Measurements from ENCODE around the gene CLRN1. TPM values are rescaled to one million over a fixed set of nuclear protein-coding genes. Genes with fewer than 3 reads are reported as not detected.

Gene CLRN1
- total RNA-seq, 2 donors from 2014 or later: not detected

- DNase-seq (ENCODE audit: low spot score): no peak
- Histone ChIP-seq H3K27ac (no peak overlapping the region), H3K4me3 (no peak overlapping the region), H3K4me1 (no peaks in the 10 kb centered on the region), H3K36me3 (no peaks in the 10 kb centered on the region), H3K27me3 (no peaks in the 10 kb centered on the region), H3K9me3 (no peaks in the 10 kb centered on the region)
- TF ChIP-seq CTCF (IDR thresholded peaks at IDR 0.05): no peak
Measured at GRCh38 chr3:151012753-151013152, 40.2 kb upstream of the CLRN1 start.

- H3K27ac ChIP-seq: no peak overlapping the region
- H3K36me3 ChIP-seq: no peaks in the 10 kb centered on the region
- no peaks in the 10 kb centered on the region for H3K4me1 ChIP-seq
- no peak overlapping the region for H3K4me3 ChIP-seq
- H3K27me3 ChIP-seq: no peaks in the 10 kb centered on the region
- no peak for TF ChIP-seq CTCF (IDR thresholded peaks at IDR 0.05)
- no peak for DNase-seq (ENCODE audit: low spot score)
- H3K9me3 ChIP-seq: no peaks in the 10 kb centered on the region
Measured at GRCh38 chr3:151011427-151011826, 38.9 kb upstream of the CLRN1 start.

GRCh38 chr3:151009981-151010380, 37.5 kb upstream of the CLRN1 start:
- no peak for DNase-seq (ENCODE audit: low spot score)
- no peaks in the 10 kb centered on the region for H3K36me3 ChIP-seq

GRCh38 chr3:151009430-151009829, 36.9 kb upstream of the CLRN1 start:
- Histone ChIP-seq H3K9me3 (no peaks in the 10 kb centered on the region), H3K4me3 (no peak overlapping the region), H3K4me1 (no peaks in the 10 kb centered on the region), H3K36me3 (no peaks in the 10 kb centered on the region), H3K27me3 (no peaks in the 10 kb centered on the region), H3K27ac (no peak overlapping the region)
- no peak for TF ChIP-seq CTCF (IDR thresholded peaks at IDR 0.05)
- DNase-seq (ENCODE audit: low spot score): no peak

More at GRCh38 chr3:151009981-151010380, 37.5 kb upstream of the CLRN1 start:
- Histone ChIP-seq H3K9me3 (no peaks in the 10 kb centered on the region), H3K27me3 (no peaks in the 10 kb centered on the region), H3K27ac (no peak overlapping the region), H3K4me3 (no peak overlapping the region), H3K4me1 (no peaks in the 10 kb centered on the region)
- no peak for TF ChIP-seq CTCF (IDR thresholded peaks at IDR 0.05)

- Histone ChIP-seq H3K9me3 (no peaks in the 10 kb centered on the region), H3K36me3 (no peaks in the 10 kb centered on the region), H3K27me3 (no peaks in the 10 kb centered on the region), H3K4me1 (no peaks in the 10 kb centered on the region), H3K27ac (no peak overlapping the region), H3K4me3 (no peak overlapping the region)
- TF ChIP-seq CTCF (IDR thresholded peaks at IDR 0.05): no peak
- DNase-seq (ENCODE audit: low spot score): no peak
Measured at GRCh38 chr3:151008699-151009098, 36.2 kb upstream of the CLRN1 start.

GRCh38 chr3:151003768-151004134, 31.2 kb upstream of the CLRN1 start:
- DNase-seq (ENCODE audit: low spot score): no peak
- no peaks in the 10 kb centered on the region for H3K27me3 ChIP-seq
- no peaks in the 10 kb centered on the region for H3K4me1 ChIP-seq
- no peak for TF ChIP-seq CTCF (IDR thresholded peaks at IDR 0.05)
- H3K27ac ChIP-seq: no peak overlapping the region
- H3K4me3 ChIP-seq: no peak overlapping the region
- H3K36me3 ChIP-seq: no peaks in the 10 kb centered on the region
- H3K9me3 ChIP-seq: no peaks in the 10 kb centered on the region
